GM10266 (cell line): ENCODE data around the gene PTPRK.
"Not testable (repeated sequence)": the region's sequence is repeated elsewhere in the genome, so short reads cannot be mapped to it uniquely, and the experiment has no call there.

Source experiments
- DNase-seq: peaks from one replicate; pipeline ENCODE4 v3.0.0; 2012; ENCODE audit errors: extremely low spot score
- CTCF ChIP-seq: IDR thresholded peaks from 2 replicates; pipeline ENCODE4 v1.5.1; 2012; ENCODE audit warnings: mild to moderate bottlenecking, low read depth; ENCODE audit not compliant: control insufficient read depth, insufficient read depth; ENCODE audit errors: missing control alignments

PTPRK gene

GRCh38 chr6:128491100-128491581, 29.3 kb downstream of the PTPRK start:
- no peak for DNase-seq
- no peak for TF ChIP-seq CTCF

- DNase-seq = no peak
- no peak for TF ChIP-seq CTCF
These were observed 32.7 kb downstream of the PTPRK start for GRCh38 chr6:128487746-128488145.

- no peak for TF ChIP-seq CTCF
- no peak for DNase-seq
These were observed 33.3 kb downstream of the PTPRK start for GRCh38 chr6:128487055-128487454.

GRCh38 chr6:128486580-128486979, 33.8 kb downstream of the PTPRK start:
- DNase-seq = not testable (repeated sequence)

- no peak for DNase-seq
- no peak for TF ChIP-seq CTCF
These were observed 36.8 kb downstream of the PTPRK start for GRCh38 chr6:128483472-128484135.

- no peak for TF ChIP-seq CTCF
- no peak for DNase-seq
These were observed 37.8 kb downstream of the PTPRK start for GRCh38 chr6:128482642-128483041.

GRCh38 chr6:128479991-128480390, 40.4 kb downstream of the PTPRK start:
- no peak for DNase-seq
- no peak for TF ChIP-seq CTCF
